ENCODE results near the gene TAF12.
"Not testable (repeated sequence)": the region's sequence is repeated elsewhere in the genome, so short reads cannot be mapped to it uniquely, and the experiment has no call there.

TAF12 gene

DNA sequence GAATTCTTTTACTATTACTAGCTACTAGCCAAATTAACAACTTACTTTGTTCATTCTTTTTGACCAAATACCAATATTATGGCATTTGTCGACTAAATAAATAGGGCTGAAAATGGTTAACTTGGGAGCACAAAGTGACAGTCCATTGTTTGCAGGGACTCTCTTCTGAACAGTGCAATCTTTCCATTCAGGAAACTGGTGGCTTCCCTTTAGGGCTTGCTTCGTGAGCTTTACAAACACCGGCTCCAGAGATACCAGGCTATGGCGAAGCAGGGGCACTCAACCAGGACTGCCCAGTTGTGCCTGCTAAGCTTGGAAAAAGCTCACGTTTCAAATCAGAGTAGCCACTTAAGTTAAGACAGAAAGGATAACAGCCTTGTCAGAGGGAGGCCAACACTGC lies 38.5 kb downstream of the TAF12 start:
- H3K4me3 ChIP-seq (ENCODE audit: low read depth, low read length), result no peak overlapping the region
- no peak for DNase-seq (ENCODE audit: low read depth)
- TF ChIP-seq, protein P1, sequence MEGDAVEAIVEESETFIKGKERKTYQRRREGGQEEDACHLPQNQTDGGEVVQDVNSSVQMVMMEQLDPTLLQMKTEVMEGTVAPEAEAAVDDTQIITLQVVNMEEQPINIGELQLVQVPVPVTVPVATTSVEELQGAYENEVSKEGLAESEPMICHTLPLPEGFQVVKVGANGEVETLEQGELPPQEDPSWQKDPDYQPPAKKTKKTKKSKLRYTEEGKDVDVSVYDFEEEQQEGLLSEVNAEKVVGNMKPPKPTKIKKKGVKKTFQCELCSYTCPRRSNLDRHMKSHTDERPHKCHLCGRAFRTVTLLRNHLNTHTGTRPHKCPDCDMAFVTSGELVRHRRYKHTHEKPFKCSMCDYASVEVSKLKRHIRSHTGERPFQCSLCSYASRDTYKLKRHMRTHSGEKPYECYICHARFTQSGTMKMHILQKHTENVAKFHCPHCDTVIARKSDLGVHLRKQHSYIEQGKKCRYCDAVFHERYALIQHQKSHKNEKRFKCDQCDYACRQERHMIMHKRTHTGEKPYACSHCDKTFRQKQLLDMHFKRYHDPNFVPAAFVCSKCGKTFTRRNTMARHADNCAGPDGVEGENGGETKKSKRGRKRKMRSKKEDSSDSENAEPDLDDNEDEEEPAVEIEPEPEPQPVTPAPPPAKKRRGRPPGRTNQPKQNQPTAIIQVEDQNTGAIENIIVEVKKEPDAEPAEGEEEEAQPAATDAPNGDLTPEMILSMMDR (IDR thresholded peaks at IDR 0.05; ENCODE audit: insufficient read depth, low read depth, low read length, missing control alignments), result no peak

DNA sequence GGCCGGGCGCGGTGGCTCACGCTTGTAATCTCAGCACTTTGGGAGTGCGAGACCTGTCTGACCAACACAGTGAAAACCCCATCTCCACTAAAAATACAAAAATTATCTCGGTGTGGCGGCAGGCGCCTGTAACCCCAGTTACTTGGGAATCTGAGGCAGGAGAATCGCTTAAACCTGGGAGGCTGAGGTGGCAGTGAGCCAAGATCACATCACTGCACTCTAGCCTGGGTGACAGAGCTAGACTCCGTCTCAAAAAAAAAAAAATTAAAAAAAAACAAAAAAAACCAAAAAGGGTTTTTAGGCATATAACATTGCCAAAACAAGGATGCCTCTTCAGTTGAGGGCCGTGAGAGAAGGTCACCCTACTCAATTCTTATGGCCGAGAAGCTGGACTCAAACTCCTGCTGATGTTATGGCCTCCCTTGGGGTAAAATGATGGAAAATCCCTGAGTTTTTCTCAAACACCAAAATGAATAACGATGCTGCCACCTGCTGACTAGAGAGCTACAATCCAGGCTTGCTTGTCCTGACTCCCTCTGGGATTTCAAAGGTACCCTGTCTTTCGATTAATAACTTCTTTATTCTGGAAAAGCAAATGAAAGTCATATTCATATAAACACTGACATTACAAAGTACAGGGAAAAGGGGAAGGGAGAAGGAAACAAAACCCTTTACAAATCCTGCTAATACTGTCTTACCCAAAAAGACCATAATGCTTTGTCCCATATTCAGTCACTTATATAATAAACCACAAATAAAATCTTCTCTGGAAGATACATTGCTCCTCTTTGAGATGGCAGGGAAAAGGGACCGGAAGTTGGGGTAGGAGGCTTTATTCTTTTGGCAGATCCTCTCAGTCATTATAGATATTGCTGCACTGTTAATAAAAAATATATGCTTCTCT lies 40.1 kb downstream of the TAF12 start:
- TF ChIP-seq, protein P1 (IDR thresholded peaks at IDR 0.05; ENCODE audit: insufficient read depth, low read depth, low read length, missing control alignments), result peak; percentile 49
- H3K4me3 ChIP-seq (ENCODE audit: low read depth, low read length), result no peak overlapping the region

DNA sequence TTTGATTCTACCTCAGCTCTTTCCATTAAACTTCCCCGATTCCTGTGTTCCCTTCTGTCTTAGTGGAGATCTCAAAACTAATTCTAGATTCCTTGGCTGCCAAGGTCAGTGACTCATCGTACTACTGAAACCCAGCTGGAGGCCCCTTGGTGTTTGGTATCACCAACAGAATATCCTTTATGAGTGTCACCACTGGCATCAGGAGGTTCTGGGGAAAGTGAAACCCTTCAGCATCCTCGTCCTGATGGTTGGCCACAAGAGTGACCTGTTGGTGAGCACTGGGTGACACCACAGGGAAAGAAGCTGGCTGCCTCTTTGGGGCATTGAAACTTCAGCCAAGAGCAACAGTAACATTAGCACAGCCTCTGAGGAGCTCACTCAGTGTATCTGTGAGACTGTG lies 41.2 kb downstream of the TAF12 start:
- DNase-seq (ENCODE audit: low read depth), result peak; percentile 74
- H3K4me3 ChIP-seq (ENCODE audit: low read depth, low read length), result no peak overlapping the region
- TF ChIP-seq, protein P1 (IDR thresholded peaks at IDR 0.05; ENCODE audit: insufficient read depth, low read depth, low read length, missing control alignments), result no peak

More for the DNA sequence above, 40.1 kb downstream of the TAF12 start:
- peak; percentile 61 for DNase-seq (ENCODE audit: low read depth)

DNA sequence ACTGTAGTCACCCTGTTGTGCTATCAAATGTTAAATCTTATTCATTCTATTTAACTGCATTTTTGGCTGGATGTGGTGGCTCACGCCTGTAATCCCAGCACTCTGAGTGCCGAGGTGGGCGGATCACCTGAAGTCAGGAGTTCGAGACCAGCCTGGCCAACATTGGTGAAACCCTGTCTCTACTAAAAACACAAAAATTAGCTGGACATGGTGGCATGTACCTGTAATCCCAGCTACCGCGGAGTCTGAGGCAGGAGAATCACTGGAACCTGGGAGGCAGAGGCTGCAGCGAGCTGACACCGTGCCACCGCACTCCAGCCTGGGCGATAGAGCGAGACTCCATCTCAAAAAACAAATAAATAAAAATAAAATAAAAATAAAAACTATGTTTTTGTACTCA lies 46.6 kb downstream of the TAF12 start:
- not testable (repeated sequence) for DNase-seq (ENCODE audit: low read depth); H3K4me3 ChIP-seq (ENCODE audit: low read depth, low read length)

DNA sequence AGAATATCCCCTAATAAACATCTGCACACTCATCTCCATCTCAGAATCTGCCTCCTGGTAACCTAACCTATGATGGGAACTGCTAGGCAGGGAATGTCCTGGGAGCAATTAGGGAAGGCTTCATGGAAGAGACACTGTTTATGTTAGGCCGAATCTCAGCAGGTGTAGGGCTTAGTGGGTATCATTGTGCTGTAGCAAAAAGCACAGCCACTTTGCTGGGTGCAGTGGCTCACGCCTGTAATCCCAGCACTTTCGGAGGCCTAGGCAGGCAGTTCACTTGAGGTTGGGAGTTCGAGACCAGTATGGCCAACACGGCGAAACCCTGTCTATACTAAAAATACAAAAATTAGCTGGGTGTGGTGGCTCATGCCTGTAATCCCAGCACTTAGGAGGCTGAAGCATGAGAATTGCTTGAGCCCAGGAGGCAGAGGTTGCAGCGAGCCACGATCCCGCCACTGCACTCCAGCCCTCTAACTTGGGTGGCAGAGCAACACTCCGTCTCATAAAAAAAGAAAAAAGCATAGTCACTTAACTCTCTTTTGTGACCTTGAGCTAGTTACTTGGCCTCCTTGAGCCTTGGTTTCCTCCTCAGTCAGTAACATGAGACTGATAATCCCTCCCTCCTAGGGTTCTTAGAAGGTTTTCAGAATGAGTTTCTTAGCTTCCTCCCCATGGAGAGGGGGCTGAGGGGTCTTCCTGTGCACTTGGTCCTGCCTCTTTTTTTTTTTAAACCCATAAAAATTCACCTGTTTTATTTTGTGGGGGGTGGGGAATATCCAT lies 47.3 kb downstream of the TAF12 start:
- no peak overlapping the region for H3K4me3 ChIP-seq (ENCODE audit: low read depth, low read length)
- TF ChIP-seq, protein P1 (IDR thresholded peaks at IDR 0.05; ENCODE audit: insufficient read depth, low read depth, low read length, missing control alignments), result no peak
- DNase-seq (ENCODE audit: low read depth), result no peak

DNA sequence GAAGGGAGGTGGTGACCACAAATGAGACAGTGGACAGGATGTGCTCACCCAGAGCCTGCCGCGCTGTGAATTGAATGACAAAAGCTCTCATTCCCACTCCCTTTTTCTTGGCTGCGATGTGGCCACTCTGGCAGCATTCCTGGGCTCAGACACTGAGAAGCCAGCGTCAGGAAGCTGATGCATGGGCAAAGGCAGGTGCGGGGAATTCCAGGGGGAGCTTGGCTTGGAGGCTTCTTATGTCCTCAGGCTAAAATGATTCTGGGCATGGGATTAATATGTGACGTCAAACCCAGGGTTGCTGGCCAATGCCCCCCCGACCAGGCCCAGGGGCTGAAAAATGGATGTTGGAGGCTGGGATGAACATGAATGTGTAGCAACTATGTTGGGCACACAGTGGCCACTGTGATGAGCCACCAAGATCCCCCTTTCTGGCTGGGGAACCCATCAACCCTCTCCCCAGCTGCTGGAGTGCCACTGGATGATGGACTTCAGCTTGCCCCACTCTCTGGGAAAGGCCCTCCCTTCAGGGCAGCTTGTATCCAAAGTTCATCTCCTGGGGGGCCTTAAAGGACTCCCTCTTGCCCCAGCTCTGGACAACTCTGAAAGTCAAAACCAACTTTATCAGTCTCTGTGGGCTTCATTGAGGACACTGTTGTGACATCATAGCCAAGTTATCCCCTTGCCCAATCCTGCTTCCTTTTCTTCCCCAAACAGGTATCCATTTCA lies 48.0 kb downstream of the TAF12 start:
- DNase-seq (ENCODE audit: low read depth); H3K4me3 ChIP-seq (ENCODE audit: low read depth, low read length): not testable (repeated sequence)

DNA sequence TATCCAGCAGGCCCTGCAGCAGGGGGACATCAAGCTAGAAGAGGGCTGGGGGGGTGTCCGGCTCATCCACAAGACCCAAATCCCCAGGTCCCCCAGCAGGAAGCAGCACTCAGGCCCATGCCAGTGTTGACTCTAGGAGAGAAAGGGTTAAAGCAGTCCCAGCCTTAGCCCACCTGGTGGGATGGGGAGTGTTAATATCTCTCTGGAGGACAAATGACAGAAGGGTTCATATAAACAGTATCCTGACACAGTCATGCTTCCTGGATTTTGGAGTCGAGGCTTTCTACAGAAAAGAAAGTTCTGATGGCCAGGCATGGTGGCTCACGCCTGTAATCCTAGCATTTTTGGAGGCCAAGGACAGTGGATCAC lies 48.9 kb downstream of the TAF12 start:
- DNase-seq (ENCODE audit: low read depth); H3K4me3 ChIP-seq (ENCODE audit: low read depth, low read length): not testable (repeated sequence)

DNA sequence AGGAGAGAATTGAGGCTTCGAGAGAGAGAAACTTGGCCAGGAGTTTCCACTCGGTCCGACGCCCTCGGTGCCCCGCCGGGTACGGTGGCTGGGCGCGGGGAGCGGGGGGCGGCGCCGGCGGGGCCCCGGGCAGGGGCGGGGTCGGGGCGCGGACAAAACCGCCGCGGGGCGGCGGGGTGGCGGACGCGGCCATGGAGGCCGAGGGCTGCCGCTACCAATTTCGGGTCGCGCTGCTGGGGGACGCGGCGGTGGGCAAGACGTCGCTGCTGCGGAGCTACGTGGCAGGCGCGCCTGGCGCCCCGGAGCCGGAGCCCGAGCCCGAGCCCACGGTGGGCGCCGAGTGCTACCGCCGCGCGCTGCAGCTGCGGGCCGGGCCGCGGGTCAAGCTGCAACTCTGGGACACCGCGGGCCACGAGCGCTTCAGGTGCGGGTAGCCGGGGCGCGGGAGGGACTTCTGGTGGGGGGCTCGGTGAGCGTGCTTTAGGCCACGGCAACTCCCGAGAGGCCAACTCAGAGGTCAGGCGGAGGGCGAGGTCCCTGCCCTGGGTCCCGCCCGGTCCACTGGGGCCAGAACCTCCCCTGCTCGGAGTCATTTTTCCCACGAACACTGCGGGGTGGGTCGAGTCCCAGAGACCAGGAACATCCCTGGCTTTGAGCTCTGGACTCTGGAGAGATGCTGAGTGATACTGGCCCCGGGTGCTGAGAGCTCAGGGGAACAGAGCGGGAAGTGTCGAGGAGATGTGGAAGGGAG lies 50.4 kb downstream of the TAF12 start:
- TF ChIP-seq, protein P1 (IDR thresholded peaks at IDR 0.05; ENCODE audit: insufficient read depth, low read depth, low read length, missing control alignments), result no peak
- H3K4me3 ChIP-seq (ENCODE audit: low read depth, low read length), result peak overlapping the region; percentile 48
- DNase-seq (ENCODE audit: low read depth), result no peak
